HepG2 (cell line): ENCODE data around the gene GRIP2. TPM values are rescaled to one million over a fixed set of nuclear protein-coding genes. Genes with fewer than 3 reads are reported as not detected.

ENCODE experiments used
- ATAC-seq: fragments of 200-7000 bp; cut with Tn5 transposase; 3 replicates; pipeline ENCODE4 v1.9.1; 2020; ENCODE audit warnings: mild to moderate bottlenecking, moderate library complexity
- BruUV-seq: library from RNA; stranded (reverse); fragments of 400-500 nt; replicated peaks from 2 replicates; lab custom pipeline; 2021; lab: Mats Ljungman, UMichigan
- CTCF ChIA-PET: fragments of 300-600 bp; formaldehyde crosslinking; extraction: SDS; loops from one replicate; lab custom pipeline; 2021; ENCODE audit warnings: low total read pairs, inconsistent platforms, low intra/inter-chr PET ratio; lab: Yijun Ruan, JAX
- POLR2A ChIA-PET: fragments of 350-600 bp; sonication (Branson Sonifier 250); formaldehyde crosslinking; loops from one replicate; lab custom pipeline; 2020; ENCODE audit warnings: antibody characterized with exemption, inconsistent platforms; lab: Yijun Ruan, JAX
- DNase-seq: peaks from one replicate; pipeline ENCODE4 v3.0.0-alpha.2; 2015; ENCODE audit warnings: low spot score
- FAIRE-seq: peaks from 3 replicates; lab custom pipeline; 2011; peaks lifted over from hg19 to GRCh38; lab: Jason Lieb, UNC
- H2AFZ ChIP-seq: one replicate; pipeline ENCODE4 v1.6.1; 2011; ENCODE audit warnings: low read length, inconsistent platforms
- H3K27ac ChIP-seq: fragments of 300-600 bp; 3 replicates; pipeline ENCODE4 v1.8.0; 2011; ENCODE audit warnings: mixed run types, mild to moderate bottlenecking, mixed read lengths, low read length, inconsistent platforms; ENCODE audit not compliant: insufficient read depth; ENCODE audit errors: extremely low read length
- H3K27me3 ChIP-seq, 2 experiments: fragments of 200-600 bp in 1 of 2; 2 replicates in 1 of 2; 3 replicates in 1 of 2; pipeline versions ENCODE4 v1.6.0 to v1.8.0; 2011; ENCODE audit warnings: low read length in 2 of 2, mild to moderate bottlenecking in 2 of 2, moderate library complexity in 2 of 2, inconsistent platforms in 1 of 2; ENCODE audit not compliant: insufficient read depth in 2 of 2, control insufficient read depth in 1 of 2
- H3K36me3 ChIP-seq, 2 experiments: fragments of 200-600 bp in 1 of 2; replicated peaks in 1 of 2; 2 replicates in 1 of 2; 3 replicates in 1 of 2; pipeline versions ENCODE4 v1.5.1 to v1.8.0; 2011; ENCODE audit warnings: low read length in 2 of 2, inconsistent platforms in 1 of 2; ENCODE audit not compliant: insufficient read depth in 2 of 2, control insufficient read depth in 1 of 2
- H3K4me1 ChIP-seq: 2 replicates; pipeline ENCODE4 v1.5.1; 2012; ENCODE audit warnings: low read length, inconsistent platforms; ENCODE audit not compliant: insufficient read depth
- H3K4me2 ChIP-seq: 2 replicates; pipeline ENCODE4 v1.6.0; 2011; ENCODE audit warnings: low read depth, low read length, inconsistent platforms
- H3K4me3 ChIP-seq, 3 experiments: fragments of 200-600 bp in 1 of 3; sonication (generic), shearing (Covaris generic) in 1 of 3; replicated peaks in 1 of 3; 2 replicates each; pipeline ENCODE4 v1.5.1; 2011 to 2016; ENCODE audit warnings: low read length in 3 of 3, inconsistent platforms in 2 of 3, low read depth in 2 of 3, mild to moderate bottlenecking in 2 of 3, control low read depth in 1 of 3, mixed read lengths in 1 of 3; ENCODE audit not compliant: insufficient read depth in 1 of 3
- H3K79me2 ChIP-seq: one replicate; pipeline ENCODE4 v1.6.1; 2011; ENCODE audit warnings: low read length, inconsistent platforms; ENCODE audit not compliant: insufficient read depth
- H3K9ac ChIP-seq: 2 replicates; pipeline ENCODE4 v1.6.0; 2011; ENCODE audit warnings: mild to moderate bottlenecking, low read depth, low read length, inconsistent platforms; ENCODE audit not compliant: insufficient read depth
- H3K9me3 ChIP-seq: 2 replicates; pipeline ENCODE4 v1.5.1; 2012; ENCODE audit warnings: mild to moderate bottlenecking, low read length
- H4K20me1 ChIP-seq: 2 replicates; pipeline ENCODE4 v1.6.0; 2011; ENCODE audit warnings: inconsistent platforms, mild to moderate bottlenecking, low read length, moderate library complexity; ENCODE audit not compliant: insufficient read depth
- GMEB2 ChIP-seq: IDR thresholded peaks from 2 replicates; pipeline ENCODE4 v1.6.1; 2016; ENCODE audit warnings: missing biosample characterization, missing genetic modification reagents, low read depth
- GPN1 ChIP-seq: sonication (generic); formaldehyde crosslinking; IDR thresholded peaks from 2 replicates; pipeline ENCODE4 v1.5.1; 2020; ENCODE audit warnings: missing genetic modification reagents, borderline replicate concordance
- HNF4A ChIP-seq: sonication (generic); formaldehyde crosslinking; IDR thresholded peaks from 2 replicates; pipeline ENCODE4 v1.4.0; 2020; ENCODE audit warnings: missing genetic modification reagents
- SNAI1 ChIP-seq: sonication (generic); formaldehyde crosslinking; IDR thresholded peaks from 2 replicates; pipeline ENCODE4 v1.5.0; 2020; ENCODE audit warnings: mild to moderate bottlenecking, missing genetic modification reagents, borderline replicate concordance
- ZBTB3 ChIP-seq: sonication (generic); formaldehyde crosslinking; IDR thresholded peaks from 2 replicates; pipeline ENCODE4 v1.4.0; 2020; ENCODE audit warnings: low read depth, mild to moderate bottlenecking, moderate library complexity, missing genetic modification reagents, borderline replicate concordance
- ZBTB38 ChIP-seq: sonication (generic); formaldehyde crosslinking; IDR thresholded peaks from 2 replicates; pipeline ENCODE4 v1.5.1; 2020; ENCODE audit warnings: mild to moderate bottlenecking, missing genetic modification reagents
- ZNF138 ChIP-seq: sonication (generic); formaldehyde crosslinking; IDR thresholded peaks from 2 replicates; pipeline ENCODE4 v1.5.0; 2020; ENCODE audit warnings: mild to moderate bottlenecking, low read depth, missing genetic modification reagents
- ZNF251 ChIP-seq: sonication (generic); formaldehyde crosslinking; IDR thresholded peaks from 2 replicates; pipeline ENCODE4 v1.9.0; 2021; ENCODE audit warnings: mild to moderate bottlenecking, missing genetic modification reagents
- ZSCAN5A ChIP-seq: sonication (generic); formaldehyde crosslinking; IDR thresholded peaks from 2 replicates; pipeline ENCODE4 v1.8.0; 2022; ENCODE audit warnings: mild to moderate bottlenecking, missing genetic modification reagents, borderline replicate concordance
- WGBS: methylation state at CpG from one replicate; pipeline ENCODE4 v1.1.6; 2017; ENCODE audit warnings: low lambda C conversion rate; 5-methylcytosine and 5-hydroxymethylcytosine counted together
- in situ Hi-C: cut with HindIII; loops from 2 replicates; pipeline ENCODE4 v1.10.0; 2017; ENCODE audit warnings: low pct_unique_long_range_greater_than_20kb; ENCODE audit not compliant: extremely low pct_ligation_motif_present
- intact Hi-C: fragments of 100-400 bp; cut with micrococcal nuclease; formaldehyde crosslinking; loops from one replicate; pipeline ENCODE4 v1.10.0; 2022; ENCODE audit not compliant: unreplicated experiment
- polyA plus RNA-seq, 8 experiments: library from polyadenylated mRNA; depleted of rRNA in 3 of 8; stranded (reverse) in 7 of 8; unstranded in 1 of 8; fragments of >200 nt; fragmentation: Illumina TruSeq in 4 of 8; extraction: Trizol in 4 of 8; gene quantifications; 2 replicates each; pipeline versions ENCODE4 v1.2.1 to v1.2.3, GENCODE V29; 2011 to 2016; ENCODE audit warnings: low read depth in 4 of 8, missing spikeins in 1 of 8, mixed read lengths in 1 of 8; ENCODE audit not compliant: insufficient read depth in 1 of 8
- total RNA-seq, 5 experiments: library from RNA; depleted of rRNA; stranded (reverse); fragments of >200 nt; fragmentation: Illumina TruSeq; extraction: Trizol; gene quantifications; 2 replicates each; pipeline ENCODE4 v1.2.3, GENCODE V29; 2016; ENCODE audit warnings: low read depth in 1 of 5

Gene GRIP2
- total and polyA plus RNA-seq, 2 of the 13 experiments (the other 11 are each of a cell fraction or from before 2014, with no cell fraction given) = 0.11 to 0.24 TPM

- BruUV-seq = no TSS peak
- H3K9me3 ChIP-seq = no peaks in the 10 kb centered on the region
- no peak overlapping the region for H2AFZ ChIP-seq
- no peak overlapping the region for H3K4me3 ChIP-seq
- ChIA-PET POLR2A (no interaction called here), CTCF (no interaction called here)
- no peaks in the 10 kb centered on the region for H4K20me1 ChIP-seq
- FAIRE-seq (no peak), DNase-seq (no peak), ATAC-seq (no peak)
- H3K27me3 ChIP-seq = peaks cover 0 to 4% of the 10 kb centered on the region in 2 experiments; a peak in 2 of 5 replicates
- intact Hi-C loops = no loop called here
- H3K36me3 ChIP-seq = no peaks in the 10 kb centered on the region
- H3K4me2 ChIP-seq = no peak overlapping the region
- no peaks in the 10 kb centered on the region for H3K4me1 ChIP-seq
- WGBS = 46% methylated on average over 17 of the region's 20 CpGs
- TF ChIP-seq ZBTB3 (CRISPR knock-in tag) (no peak), GMEB2 (CRISPR knock-in tag) (no peak), ZSCAN5A (CRISPR knock-in tag) (no peak), SNAI1 (no peak), HNF4A (CRISPR knock-in tag) (no peak), ZNF251 (CRISPR knock-in tag) (no peak), ZNF138 (no peak), ZBTB38 (no peak), GPN1 (CRISPR knock-in tag) (no peak)
- H3K9ac ChIP-seq = no peak overlapping the region
- H3K27ac ChIP-seq = no peak overlapping the region
- no peaks in the 10 kb centered on the region for H3K79me2 ChIP-seq
- in situ Hi-C loops = no loop called here
Measured at GRCh38 chr3:14503706-14504065, 36.5 kb downstream of the GRIP2 start.
